GM21528 (cell line): ENCODE data around the gene PDE4A.
A peak's percentile ranks its signal among the peaks of the same experiment; 100 is the strongest.
"Not testable (repeated sequence)": the region's sequence is repeated elsewhere in the genome, so short reads cannot be mapped to it uniquely, and the experiment has no call there.

Experiments used
- ATAC-seq: cut with Tn5 transposase; IDR thresholded peaks from one replicate; pipeline ENCODE4 v1.9.1; 2021; ENCODE audit warnings: mild to moderate bottlenecking, moderate library complexity; ENCODE audit not compliant: unreplicated experiment, low FRiP score

PDE4A gene

DNA sequence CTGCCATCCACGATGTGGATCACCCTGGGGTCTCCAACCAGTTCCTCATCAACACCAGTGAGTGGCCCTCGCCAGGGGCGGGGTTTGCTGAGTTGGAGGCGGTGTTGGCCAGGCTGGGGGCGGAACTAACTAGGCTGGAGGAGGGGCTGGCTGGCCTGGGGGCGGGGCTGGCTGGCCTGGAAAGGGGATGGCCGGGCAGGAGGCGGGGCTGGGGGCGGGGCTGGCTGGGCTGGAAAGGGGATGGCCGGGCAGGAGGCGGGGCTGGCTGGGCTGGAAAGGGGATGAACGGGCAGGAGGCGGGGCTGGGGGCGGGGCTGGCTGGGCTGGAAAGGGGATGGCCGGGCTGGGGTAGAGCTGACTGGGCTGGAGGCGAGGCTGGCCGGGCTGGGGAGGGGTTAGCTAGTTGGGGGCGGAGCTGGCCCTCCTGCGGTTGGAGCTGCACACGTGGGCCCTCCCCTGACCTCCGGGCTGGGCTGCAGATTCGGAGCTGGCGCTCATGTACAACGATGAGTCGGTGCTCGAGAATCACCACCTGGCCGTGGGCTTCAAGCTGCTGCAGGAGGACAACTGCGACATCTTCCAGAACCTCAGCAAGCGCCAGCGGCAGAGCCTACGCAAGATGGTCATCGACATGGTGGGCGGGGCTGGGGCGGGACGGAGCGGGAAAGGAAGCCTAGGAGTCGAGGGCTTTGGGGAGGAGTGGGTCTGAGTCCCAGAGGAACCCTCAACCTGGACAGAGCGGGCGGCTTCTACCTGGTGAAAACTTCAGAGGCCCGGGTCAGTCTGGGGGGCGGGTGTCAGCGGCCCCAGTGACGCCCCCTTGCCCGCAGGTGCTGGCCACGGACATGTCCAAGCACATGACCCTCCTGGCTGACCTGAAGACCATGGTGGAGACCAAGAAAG lies 41.0 kb downstream of the PDE4A start:
- peak; percentile 64 for ATAC-seq

- not testable (repeated sequence) for ATAC-seq
Observed at GRCh38 chr19:10462042-10462441, 41.7 kb downstream of the PDE4A start.

DNA sequence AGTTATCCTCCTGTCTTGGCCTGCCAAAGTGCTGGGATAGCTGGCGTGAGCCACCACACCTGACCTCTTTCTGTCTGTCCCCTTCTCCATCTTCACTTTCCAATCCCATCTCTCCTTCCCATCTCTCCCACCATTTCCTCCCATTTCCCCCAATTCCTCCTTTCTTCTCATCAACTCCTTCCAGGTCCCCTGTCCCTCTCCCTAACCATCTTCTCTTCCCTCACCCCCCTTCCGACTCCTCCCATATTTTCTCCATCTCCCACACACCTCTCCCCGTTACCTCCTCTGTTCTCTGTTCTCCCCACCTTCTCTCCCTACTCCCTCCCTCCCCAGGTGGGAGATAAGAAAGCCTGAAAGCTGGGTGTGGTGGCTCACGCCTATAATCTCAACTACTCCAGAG lies 42.2 kb downstream of the PDE4A start:
- no peak for ATAC-seq

GRCh38 chr19:10464456-10464855 lies 44.1 kb downstream of the PDE4A start:
- ATAC-seq = no peak

DNA sequence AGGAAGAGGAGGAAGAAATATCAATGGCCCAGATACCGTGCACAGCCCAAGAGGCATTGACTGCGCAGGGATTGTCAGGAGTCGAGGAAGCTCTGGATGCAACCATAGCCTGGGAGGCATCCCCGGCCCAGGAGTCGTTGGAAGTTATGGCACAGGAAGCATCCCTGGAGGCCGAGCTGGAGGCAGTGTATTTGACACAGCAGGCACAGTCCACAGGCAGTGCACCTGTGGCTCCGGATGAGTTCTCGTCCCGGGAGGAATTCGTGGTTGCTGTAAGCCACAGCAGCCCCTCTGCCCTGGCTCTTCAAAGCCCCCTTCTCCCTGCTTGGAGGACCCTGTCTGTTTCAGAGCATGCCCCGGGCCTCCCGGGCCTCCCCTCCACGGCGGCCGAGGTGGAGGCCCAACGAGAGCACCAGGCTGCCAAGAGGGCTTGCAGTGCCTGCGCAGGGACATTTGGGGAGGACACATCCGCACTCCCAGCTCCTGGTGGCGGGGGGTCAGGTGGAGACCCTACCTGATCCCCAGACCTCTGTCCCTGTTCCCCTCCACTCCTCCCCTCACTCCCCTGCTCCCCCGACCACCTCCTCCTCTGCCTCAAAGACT lies 46.9 kb downstream of the PDE4A start:
- ATAC-seq = no peak

DNA sequence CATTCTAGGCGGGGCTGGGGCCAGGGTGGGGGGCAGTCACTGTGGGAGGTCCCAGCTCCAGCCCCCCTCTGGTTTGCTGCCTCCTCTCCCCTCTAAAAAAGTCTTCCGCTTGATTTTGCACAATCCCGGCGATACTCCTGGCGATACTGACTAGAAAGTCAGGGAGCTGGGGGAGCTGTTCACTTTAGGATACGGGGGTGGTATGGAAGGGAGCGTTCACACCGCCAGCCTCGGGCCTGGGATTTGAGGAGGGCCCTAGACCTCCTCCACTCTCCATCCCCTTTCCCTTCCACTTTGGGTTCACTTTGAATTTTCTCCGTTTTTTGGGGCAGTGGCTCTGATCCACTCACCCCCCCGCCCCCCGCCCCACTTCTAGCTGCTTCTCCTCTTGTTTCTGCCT lies 47.8 kb downstream of the PDE4A start:
- ATAC-seq = no peak

DNA sequence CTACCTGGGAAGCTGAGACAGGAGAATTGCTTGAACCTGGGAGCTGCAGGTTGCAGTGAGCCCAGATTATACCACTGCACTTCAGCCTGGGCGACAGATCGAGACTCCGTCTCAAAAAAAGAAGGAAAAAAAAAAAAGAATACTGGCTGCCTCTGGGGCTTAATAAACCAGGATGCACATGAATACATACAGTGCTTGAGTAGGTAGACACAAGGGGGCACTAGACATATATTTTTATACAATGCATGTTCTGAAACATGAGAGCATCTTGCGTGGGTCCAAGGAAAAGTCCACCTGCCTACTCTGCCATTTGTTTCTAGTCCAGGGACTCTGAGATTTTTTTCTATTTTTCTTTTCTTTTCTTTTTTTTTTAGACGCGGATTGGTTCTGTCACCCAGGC lies 51.6 kb downstream of the PDE4A start:
- ATAC-seq = no peak

GRCh38 chr19:10473192-10473591 lies 52.9 kb downstream of the PDE4A start:
- no peak for ATAC-seq

DNA sequence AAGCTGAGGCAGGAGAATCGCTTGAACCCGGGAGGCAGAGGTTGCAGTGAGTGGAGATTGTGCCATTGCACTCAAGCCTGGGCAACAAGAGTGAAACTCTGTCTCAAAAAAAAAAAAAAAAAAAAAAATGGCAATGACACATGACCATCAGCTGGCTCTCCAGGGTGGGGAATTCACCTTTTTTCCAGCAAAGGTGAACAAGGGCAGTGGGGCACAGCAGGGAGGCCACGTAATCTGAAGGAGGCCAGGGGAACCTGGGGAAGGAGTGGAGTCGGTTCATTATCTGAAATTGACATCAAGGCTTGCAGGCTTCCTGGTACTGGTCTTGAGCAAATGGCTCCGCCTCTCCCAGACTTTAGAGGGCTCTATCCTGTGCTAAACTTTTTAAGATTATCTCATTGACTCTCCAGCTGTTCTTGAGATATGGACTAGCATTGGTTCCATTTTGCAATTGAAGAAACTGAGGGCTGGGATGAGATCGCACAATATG lies 54.7 kb downstream of the PDE4A start:
- no peak for ATAC-seq

GRCh38 chr19:10478476-10478875 lies 58.1 kb downstream of the PDE4A start:
- no peak for ATAC-seq

- no peak for ATAC-seq
Observed at GRCh38 chr19:10478903-10479384, 58.6 kb downstream of the PDE4A start.

DNA sequence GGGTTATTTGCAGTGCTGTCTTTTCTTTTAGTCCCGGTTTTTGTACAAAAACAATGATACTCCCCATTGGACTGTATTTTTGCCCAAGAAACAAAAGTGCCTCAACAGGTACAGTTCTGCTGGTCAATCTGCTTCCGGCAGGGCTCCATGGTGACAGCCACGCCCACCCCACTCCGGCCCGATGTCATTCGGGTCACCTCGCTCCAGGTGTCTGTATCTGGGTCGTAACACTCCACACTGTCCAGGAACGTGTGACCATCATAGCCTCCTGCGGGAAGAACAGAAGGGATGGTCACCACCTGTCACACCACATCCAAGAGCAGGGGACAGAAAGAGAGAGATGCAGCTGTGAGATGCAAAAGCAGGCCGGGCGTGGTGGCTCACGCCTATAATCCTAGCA lies 66.2 kb downstream of the PDE4A start:
- ATAC-seq = no peak

DNA sequence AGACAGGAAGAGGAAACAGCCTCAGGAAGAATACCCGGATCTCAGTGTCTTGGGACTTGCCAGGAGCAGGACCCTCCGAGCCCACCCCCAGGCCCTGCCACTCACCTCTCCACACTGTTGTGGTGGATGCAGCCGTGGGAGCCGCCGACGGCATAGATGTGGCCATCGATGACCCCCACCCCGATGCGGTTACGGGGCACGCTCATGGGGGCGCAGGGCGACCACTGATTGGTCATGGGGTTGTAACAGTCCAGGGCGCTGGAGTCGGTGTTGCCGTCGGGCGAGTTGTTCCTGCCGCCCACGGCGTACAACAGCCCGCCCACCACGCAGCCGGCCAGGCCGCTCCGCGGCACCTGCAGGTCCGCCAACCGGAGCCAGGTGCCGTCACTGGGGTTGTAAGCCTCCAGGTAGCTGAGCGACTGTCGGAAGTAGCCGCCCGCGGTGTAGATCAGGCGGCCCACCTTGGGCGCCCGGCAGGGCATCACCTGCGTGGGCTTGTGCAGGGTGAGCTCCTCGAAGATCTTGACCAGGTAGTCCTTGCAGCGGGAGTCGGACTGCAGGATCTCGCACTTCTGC lies 71.2 kb downstream of the PDE4A start:
- no peak for ATAC-seq

DNA sequence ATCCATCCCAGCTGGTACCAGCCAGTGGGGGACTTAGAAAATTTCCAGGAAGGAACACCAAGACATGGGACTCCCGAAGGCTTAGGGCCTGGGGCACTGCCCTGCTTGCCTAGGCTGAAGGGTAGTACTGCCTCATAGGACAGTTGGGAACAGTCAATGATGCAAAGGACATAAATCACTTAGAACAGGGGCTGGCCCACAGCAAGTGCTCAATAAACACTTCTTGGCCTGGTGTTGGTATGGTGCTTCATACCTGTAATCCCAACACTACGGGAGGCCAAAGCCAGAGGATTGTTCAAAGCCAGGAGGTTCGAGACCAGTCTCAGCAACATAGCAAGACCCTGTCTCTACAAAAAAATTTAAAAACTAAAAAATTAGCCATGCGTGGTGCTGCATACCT lies 77.0 kb downstream of the PDE4A start:
- ATAC-seq = no peak

GRCh38 chr19:10499550-10500246 lies 79.4 kb downstream of the PDE4A start:
- ATAC-seq = no peak

- ATAC-seq = no peak
Observed at GRCh38 chr19:10500247-10500592, 79.9 kb downstream of the PDE4A start.

DNA sequence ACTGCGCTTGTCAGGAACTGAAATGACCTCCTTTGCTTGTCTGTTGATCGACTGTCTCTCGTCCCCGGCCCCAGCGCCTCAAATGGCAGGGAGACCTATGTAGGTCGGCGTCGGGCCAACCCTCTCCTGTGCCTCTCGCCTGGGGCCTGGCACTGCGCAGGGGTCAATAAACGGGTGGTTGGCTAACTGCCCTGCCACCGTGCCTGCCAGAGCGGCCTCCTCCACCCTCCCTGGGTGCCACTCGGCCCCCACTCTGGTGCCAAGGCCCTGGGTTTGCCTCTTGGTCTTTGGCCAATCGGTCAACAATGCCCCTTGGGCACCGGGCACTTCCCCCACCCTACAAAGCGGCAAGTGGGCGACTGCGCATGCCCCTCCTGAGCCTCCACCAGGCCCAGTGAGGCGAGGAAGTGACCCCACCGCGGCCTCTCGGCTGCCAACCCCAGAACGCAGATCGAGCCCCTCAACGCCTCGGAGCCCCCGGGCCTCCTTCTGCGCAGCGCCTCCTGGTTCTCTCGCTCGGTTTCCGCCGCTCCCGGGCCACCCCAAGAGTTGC lies 81.7 kb downstream of the PDE4A start:
- ATAC-seq = peak; percentile 36

GRCh38 chr19:10502524-10503001 lies 82.2 kb downstream of the PDE4A start:
- ATAC-seq = peak; percentile 80

DNA sequence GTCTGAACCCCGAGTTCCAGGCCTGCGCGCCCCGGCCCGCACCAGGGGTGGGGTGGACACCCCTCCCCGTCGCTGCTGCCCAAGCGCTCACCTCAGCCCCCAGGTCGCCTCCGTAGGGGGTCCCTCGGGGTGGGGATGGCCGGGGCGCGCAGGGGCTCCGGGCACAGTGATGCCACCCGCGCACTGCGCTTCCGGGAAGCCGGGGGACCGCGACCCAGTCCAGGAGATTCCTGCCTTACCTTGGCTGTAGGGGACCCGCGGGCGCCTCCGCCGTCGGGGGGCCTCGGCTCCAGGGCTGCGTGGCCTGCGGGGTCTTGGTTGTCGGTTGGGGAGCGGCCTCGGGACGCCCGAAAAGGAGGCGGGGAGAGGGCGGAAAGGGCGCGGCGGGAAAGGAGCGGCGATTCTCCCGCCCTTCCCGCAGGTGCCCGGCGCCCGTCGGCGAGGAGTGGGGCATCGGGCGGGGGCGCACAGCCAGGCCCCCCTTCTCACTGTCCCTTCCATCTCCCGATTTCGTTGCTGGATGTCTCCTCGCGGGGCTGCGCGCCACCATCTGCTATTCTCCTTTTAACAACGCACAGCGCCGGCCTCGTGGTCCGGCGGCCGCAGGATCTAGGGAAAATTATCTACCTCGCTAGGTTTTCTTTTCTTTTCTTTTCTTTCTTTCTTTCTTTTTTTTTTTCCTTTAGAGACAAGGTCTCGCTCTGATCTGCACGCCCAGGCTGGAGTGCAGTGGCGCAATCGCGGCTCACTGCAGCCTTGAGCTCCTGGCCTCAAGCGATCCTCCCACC lies 82.9 kb downstream of the PDE4A start, which contains the start of gene KEAP1:
Gene KEAP1 (minus strand): TSS at position 355 of the 788 bp plus-strand sequence. CDS start 3,323 bp downstream, outside the sequence.
- ATAC-seq = peak; percentile 30
